PC-3 (cell line): Measurements from ENCODE around the gene KRTAP2-3.

Experiments used
- EZH2 ChIP-seq: fragments of 300-600 bp; sonication (generic); IDR thresholded peaks from one replicate; pipeline ENCODE4 v1.6.1; 2017; ENCODE audit warnings: antibody characterized with exemption, mild to moderate bottlenecking, low read length; ENCODE audit not compliant: unreplicated experiment
- TF ChIP-seq, protein P1 (sequence below): fragments of 300-600 bp; sonication (generic); conservative IDR thresholded peaks from 2 replicates; pipeline ENCODE4 v1.5.1; 2017; ENCODE audit warnings: antibody characterized with exemption, low read depth, mild to moderate bottlenecking, low read length

DNA sequence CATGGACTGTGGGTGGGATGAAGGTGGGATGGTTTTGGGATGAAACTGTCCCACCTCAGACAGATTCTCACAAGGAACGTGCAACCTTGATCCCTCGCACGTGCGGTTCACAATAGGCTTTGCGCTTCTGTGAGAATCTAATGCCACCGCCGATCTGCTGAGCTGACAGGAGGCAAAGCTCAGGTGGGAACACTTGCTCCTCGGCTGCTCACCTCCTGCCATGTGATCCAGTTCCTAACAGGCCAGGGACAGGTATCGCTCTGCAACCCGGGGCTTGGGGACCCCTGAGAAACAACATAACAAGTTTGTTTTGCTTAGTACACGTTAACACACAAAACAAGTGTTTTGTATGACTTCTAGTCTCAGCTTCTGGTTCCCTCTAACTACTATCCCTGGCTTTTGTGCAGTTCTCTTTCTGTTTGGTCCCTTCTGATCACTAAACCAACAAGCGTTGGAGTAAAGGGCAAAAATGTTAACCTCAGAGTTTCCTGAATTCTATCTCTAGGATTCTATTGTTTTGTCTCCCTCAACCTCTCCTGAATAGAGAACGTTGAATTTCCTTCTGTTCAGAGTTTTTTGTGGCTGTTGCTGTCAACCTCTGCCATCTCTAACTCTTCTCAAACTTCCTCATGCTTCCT lies 43.2 kb downstream of the KRTAP2-3 start:
- TF ChIP-seq, protein P1, sequence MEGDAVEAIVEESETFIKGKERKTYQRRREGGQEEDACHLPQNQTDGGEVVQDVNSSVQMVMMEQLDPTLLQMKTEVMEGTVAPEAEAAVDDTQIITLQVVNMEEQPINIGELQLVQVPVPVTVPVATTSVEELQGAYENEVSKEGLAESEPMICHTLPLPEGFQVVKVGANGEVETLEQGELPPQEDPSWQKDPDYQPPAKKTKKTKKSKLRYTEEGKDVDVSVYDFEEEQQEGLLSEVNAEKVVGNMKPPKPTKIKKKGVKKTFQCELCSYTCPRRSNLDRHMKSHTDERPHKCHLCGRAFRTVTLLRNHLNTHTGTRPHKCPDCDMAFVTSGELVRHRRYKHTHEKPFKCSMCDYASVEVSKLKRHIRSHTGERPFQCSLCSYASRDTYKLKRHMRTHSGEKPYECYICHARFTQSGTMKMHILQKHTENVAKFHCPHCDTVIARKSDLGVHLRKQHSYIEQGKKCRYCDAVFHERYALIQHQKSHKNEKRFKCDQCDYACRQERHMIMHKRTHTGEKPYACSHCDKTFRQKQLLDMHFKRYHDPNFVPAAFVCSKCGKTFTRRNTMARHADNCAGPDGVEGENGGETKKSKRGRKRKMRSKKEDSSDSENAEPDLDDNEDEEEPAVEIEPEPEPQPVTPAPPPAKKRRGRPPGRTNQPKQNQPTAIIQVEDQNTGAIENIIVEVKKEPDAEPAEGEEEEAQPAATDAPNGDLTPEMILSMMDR = no peak
- TF ChIP-seq EZH2 = no peak
